ENCODE results near the gene PPDPF. TPM values are rescaled to one million over a fixed set of nuclear protein-coding genes. Genes with fewer than 3 reads are reported as not detected.

Gene PPDPF
- total RNA-seq, 2 experiments from 2014 or later, result 34.9 to 117 TPM

DNA sequence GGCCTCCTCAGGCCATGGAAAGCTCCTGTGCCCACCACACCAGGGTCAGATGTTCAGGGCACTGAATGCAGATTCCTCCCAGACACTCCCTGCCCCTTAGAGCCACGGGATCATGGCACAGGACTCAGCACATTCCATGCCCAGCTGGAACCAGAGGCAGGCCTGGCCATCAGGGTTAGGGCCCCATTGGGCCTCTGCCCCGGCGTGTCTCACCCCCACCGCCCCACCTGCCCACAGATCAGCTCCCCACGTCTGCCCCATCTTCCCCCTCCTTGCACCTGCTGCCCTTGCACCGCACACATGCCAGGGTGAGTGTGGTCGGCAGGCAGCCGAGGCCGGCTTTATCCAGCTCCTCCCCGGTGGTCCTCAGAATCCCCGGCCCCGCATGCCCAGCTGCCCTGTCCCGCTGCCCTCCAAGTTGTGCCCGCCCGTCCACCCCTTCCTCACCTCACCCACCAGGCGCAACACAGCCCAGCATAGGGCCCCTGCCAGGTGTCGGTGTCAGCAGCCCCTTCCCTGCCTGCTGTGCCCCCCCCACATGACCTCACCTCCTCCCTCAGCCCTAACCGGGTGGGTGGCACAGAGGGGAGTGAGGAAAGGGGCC, 29.2 kb downstream of the PPDPF start:
- H4K20me1 ChIP-seq (ENCODE audit: insufficient read depth, low read length), result no peaks in the 10 kb centered on the region
- H3K4me3 ChIP-seq (ENCODE audit: low read depth, low read length, poor library complexity, severe bottlenecking), result no peak overlapping the region
- BruUV-seq (replicated peaks), result no TSS peak
- intact Hi-C loops (cut with micrococcal nuclease; ENCODE audit: unreplicated experiment), result loop anchor here (5.0 kb wide), 1 partner anchor 78 kb away; the partner anchor contains the start of gene GMEB2
- no peak for DNase-seq (ENCODE audit: low spot score)
- no peaks in the 10 kb centered on the region for H3K9me2 ChIP-seq (ENCODE audit: insufficient read depth, low read length)
- peaks cover 61% of the 10 kb centered on the region for H3K4me1 ChIP-seq (ENCODE audit: insufficient read depth, low read length, poor library complexity, severe bottlenecking)
- TF ChIP-seq, protein P1, sequence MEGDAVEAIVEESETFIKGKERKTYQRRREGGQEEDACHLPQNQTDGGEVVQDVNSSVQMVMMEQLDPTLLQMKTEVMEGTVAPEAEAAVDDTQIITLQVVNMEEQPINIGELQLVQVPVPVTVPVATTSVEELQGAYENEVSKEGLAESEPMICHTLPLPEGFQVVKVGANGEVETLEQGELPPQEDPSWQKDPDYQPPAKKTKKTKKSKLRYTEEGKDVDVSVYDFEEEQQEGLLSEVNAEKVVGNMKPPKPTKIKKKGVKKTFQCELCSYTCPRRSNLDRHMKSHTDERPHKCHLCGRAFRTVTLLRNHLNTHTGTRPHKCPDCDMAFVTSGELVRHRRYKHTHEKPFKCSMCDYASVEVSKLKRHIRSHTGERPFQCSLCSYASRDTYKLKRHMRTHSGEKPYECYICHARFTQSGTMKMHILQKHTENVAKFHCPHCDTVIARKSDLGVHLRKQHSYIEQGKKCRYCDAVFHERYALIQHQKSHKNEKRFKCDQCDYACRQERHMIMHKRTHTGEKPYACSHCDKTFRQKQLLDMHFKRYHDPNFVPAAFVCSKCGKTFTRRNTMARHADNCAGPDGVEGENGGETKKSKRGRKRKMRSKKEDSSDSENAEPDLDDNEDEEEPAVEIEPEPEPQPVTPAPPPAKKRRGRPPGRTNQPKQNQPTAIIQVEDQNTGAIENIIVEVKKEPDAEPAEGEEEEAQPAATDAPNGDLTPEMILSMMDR (conservative IDR thresholded peaks at IDR 0.05; ENCODE audit: low read length), result no peak
- POLR2A ChIA-PET, result no interaction called here
- no peaks in the 10 kb centered on the region for H3K36me3 ChIP-seq (ENCODE audit: insufficient read depth, low read length)
- no peak overlapping the region for H3K4me2 ChIP-seq (ENCODE audit: low read length)
- CTCF ChIA-PET (ENCODE audit: unreplicated experiment), result interaction anchor here (0.5 kb wide), 1 partner anchor 173 kb away, joined by 5 read pairs; no protein-coding TSS in a partner anchor
- H3K9me3 ChIP-seq (ENCODE audit: low read length), result no peaks in the 10 kb centered on the region
- no peak overlapping the region for H2AFZ ChIP-seq (ENCODE audit: low read length)
- no peaks in the 10 kb centered on the region for H3K79me2 ChIP-seq (ENCODE audit: insufficient read depth, low read depth, low read length)
- no peak overlapping the region for H3K27ac ChIP-seq (ENCODE audit: low read depth, low read length, poor library complexity, severe bottlenecking)

DNA sequence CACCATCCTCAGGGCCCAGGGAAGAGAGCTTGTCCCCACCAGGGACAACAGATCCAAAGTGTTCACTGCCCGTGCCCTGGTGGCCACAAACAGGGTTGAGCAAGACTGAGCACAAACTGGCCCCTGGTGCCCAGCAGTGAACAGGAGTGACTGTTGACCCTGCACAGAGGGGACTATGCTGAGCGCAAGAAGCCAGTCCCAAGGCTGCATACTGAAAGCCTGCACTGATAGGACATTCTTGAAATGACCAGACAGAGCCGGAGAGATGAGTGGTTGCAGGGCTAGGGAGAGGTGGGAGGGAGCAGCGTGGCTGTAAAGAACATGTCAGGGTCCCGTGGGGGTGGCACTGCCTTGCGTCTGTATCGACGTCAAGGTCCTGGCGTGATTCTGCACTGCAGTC, 30.5 kb downstream of the PPDPF start:
- H3K36me3 ChIP-seq (ENCODE audit: insufficient read depth, low read length), result no peaks in the 10 kb centered on the region
- ChIA-PET CTCF (ENCODE audit: unreplicated experiment) (no interaction called here), POLR2A (no interaction called here)
- no peak overlapping the region for H2AFZ ChIP-seq (ENCODE audit: low read length)
- H3K4me2 ChIP-seq (ENCODE audit: low read length), result no peak overlapping the region
- H3K9me2 ChIP-seq (ENCODE audit: insufficient read depth, low read length), result no peaks in the 10 kb centered on the region
- H3K4me1 ChIP-seq (ENCODE audit: insufficient read depth, low read length, poor library complexity, severe bottlenecking), result peaks cover 55% of the 10 kb centered on the region
- no TSS peak for BruUV-seq (replicated peaks)
- H3K9me3 ChIP-seq (ENCODE audit: low read length), result no peaks in the 10 kb centered on the region
- no peak for DNase-seq (ENCODE audit: low spot score)
- H3K4me3 ChIP-seq (ENCODE audit: low read depth, low read length, poor library complexity, severe bottlenecking), result no peak overlapping the region
- H3K79me2 ChIP-seq (ENCODE audit: insufficient read depth, low read depth, low read length), result no peaks in the 10 kb centered on the region
- no peaks in the 10 kb centered on the region for H4K20me1 ChIP-seq (ENCODE audit: insufficient read depth, low read length)
- TF ChIP-seq EZH2phosphoT487 (IDR thresholded peaks at IDR 0.05; ENCODE audit: borderline replicate concordance, low read depth, low read length), result no peak
- TF ChIP-seq, protein P1 (conservative IDR thresholded peaks at IDR 0.05; ENCODE audit: low read length), result no peak
- intact Hi-C loops (cut with micrococcal nuclease; ENCODE audit: unreplicated experiment), result loop anchor here (5.0 kb wide), 1 partner anchor 76 kb away; the partner anchor contains the start of gene GMEB2
- no peak overlapping the region for H3K27ac ChIP-seq (ENCODE audit: low read depth, low read length, poor library complexity, severe bottlenecking)

Data from OCI-LY7 (cell line).